HL-60/S4 treated with retinoic acid at 250 ng/mL for 4 days and 3 days (cell line): ENCODE data around the gene GULP1.
"Not testable (repeated sequence)": the region's sequence is repeated elsewhere in the genome, so short reads cannot be mapped to it uniquely, and the experiment has no call there.

ENCODE experiments used
- in situ Hi-C: fragments of 300-500 bp; cut with MboI; formaldehyde crosslinking; loops from 2 replicates; pipeline ENCODE4 v1.7.0; 2022; ENCODE audit warnings: low sequenced_read_pairs

GULP1 gene

DNA sequence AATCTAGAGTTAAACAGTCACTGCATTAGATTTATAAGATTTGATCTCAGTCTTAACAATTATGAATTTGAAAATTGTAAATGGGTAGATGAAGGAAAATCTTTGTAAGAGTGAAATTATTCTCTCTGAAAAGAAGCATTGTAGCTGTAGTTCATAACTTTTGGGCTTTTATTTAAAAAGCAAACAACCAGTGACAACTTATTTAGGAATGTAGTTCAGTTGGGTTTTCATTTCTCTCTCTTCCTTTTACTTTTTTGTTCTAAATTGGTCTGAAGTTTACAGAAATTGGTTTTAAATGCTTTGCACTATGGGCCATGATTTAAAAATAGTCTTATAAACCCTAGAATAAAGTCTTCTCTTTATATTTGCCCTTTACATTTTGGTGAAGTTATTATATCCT lies 296.6 kb downstream of the GULP1 start:
- in situ Hi-C loops = no loop called here

DNA sequence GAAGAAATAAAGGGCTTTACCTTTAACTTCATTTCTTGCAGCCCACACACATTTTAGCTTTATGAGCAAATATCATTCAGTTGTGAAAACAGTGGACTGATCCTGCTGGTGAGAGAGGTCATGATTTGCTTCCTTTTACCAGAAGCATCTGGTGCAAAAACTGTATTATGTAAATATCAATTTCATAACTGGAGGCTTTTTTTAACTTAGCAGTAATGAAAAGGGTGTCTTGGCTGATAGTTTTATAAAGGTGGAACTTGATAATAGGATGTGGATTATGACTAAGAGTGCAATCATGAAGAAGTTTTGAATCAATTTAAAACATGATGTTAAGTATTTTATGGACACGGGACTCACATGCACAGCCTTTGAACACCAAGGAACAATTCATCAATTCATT lies 304.4 kb downstream of the GULP1 start:
- in situ Hi-C loops = no loop called here

GRCh38 chr2:188598551-188598950 lies 306.9 kb downstream of the GULP1 start:
- in situ Hi-C loops = no loop called here

- in situ Hi-C loops = no loop called here
These were observed 307.5 kb downstream of the GULP1 start for GRCh38 chr2:188599140-188599539.

DNA sequence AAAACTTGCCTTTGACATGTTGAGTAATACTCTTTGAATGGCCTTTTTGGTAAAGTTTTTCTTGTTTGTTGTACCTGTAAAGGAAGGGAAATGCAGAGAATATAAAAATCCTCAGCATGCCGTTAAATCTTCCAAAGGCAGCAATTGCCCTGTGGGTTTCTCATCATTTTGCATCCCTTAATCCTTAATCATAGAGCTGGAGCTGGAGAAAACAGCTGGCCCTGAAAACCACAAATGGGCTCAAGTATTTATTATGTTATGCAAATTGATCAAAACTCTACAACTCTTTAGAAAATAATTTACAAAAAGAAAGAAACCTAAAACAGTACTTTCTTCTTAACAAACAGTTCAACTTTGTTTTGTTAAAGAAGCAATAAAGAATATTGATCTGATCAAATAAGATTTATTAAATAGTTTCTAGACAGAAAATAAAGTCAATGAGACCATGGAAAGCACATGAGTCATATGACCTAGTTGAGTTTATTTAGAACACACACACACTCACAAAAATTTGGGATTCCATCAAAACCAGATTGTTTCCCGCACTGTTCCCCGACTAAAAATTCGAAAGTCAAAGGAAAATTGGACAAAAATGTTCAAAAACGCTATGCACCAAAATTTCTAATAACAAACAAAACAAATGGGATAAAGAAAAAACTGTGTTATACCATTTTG lies 309.0 kb downstream of the GULP1 start:
- in situ Hi-C loops = no loop called here

DNA sequence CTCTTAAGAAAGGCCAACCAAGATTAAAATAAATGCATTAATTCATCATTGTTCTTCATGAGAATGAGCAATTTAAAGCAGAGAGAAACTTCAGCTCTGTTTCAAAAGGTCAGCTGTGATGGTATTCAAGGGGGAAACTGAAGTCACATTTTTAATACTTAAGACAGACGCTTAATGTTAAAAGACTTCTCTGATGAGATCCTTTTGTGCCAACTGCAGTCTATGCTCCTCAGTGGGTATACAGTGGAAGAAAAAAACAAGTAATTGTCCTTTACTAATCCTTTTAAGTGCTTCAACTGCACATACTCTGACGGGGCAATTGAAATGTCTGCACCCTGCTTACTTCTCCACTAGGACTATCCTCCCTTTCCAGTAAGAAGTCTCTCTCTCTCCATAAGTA lies 309.7 kb downstream of the GULP1 start:
- in situ Hi-C loops = no loop called here

GRCh38 chr2:188601927-188602326 lies 310.3 kb downstream of the GULP1 start:
- in situ Hi-C loops = no loop called here

DNA sequence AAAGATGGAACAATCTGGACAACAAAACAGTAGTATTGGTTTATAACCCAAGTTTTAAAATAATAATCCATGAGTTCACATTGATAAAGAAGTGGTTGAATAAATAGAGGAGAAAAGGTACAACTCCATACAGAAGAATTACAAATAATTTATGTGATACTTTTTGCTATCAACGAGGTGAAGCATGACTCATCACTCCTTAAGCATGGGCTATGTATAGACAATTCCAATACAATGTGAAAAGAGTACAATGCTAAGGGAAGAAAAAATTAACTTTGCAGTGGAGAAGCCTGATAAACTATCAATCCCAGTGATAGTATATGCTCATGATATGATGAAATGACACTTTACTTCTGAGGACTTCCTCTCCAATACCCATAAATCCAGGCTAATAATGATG lies 312.9 kb downstream of the GULP1 start:
- in situ Hi-C loops = no loop called here

GRCh38 chr2:188605609-188606584 lies 314.2 kb downstream of the GULP1 start:
- in situ Hi-C loops = not testable (repeated sequence)

GRCh38 chr2:188606596-188606995 lies 314.9 kb downstream of the GULP1 start:
- in situ Hi-C loops = not testable (repeated sequence)

DNA sequence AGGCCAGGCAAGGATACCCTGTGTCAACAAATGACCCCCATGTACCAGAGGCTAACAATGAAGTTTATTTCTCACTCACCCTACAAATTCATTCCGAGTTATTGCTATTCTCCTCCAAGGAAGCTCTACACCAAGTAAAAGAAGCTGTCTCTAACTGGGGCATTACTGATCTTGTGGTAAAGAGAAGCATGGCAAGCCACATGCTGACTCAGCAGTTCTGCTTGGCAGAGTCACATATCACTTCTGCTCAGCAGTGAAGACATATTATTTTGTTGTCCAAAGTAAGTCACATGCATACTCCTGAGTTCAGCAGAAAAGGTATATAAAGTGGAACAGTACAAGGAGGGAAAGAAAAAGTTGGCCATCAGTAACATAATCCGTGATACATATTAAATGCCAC lies 315.8 kb downstream of the GULP1 start:
- in situ Hi-C loops = no loop called here

- in situ Hi-C loops = no loop called here
These were observed 317.8 kb downstream of the GULP1 start for GRCh38 chr2:188609321-188610049.

DNA sequence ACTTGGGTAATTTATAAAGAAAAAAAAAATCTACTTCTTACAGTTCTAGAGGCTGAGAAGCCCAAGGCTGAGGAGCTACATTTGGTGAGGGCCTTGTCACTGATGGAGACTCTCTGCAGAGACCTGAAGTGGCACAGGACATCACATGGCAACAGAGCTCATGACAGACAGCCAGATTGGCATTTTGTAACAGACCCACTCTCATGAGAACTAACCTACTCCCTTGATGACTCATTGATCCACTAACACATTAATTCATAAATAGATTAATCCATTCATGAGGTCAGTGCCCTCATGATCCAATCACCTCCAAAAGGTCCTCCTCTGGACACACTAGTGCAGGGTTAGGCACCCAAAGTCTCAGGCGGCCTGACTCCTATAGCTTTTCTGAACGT lies 318.4 kb downstream of the GULP1 start:
- in situ Hi-C loops = no loop called here

- in situ Hi-C loops = no loop called here
These were observed 319.2 kb downstream of the GULP1 start for GRCh38 chr2:188610827-188611226.

- in situ Hi-C loops = no loop called here
These were observed 327.5 kb downstream of the GULP1 start for GRCh38 chr2:188619146-188619545.

GRCh38 chr2:188620916-188621315 lies 329.2 kb downstream of the GULP1 start:
- in situ Hi-C loops = no loop called here

DNA sequence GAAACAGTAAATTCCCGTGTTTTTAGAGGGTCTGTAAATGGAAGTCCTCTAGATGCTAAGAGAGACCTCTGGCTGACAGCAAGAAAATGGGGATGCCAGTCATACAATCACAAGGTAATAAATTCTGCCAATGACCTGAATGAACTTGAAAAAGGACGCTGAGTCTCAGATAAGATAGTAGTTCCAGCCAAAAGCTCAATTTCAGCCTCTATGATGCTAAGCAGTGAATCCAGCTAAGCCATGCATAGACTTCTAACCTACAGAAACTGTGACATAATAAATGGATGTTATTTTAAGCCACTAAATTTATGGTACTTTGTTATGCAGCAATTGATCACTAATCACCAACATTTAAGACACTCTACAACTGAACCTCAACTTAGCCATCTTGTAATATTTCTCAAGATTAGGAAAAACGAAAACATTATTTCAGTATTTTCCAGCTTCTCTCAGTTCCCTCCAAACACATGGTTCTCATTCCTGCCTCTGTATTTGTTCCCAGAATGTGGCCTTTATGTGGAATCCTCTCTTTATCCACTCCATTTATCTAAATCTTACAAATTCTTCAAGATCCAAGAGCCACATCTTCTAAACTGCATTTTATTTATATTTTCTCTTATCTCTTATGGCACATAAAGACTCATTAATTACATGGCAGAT lies 331.1 kb downstream of the GULP1 start:
- in situ Hi-C loops = no loop called here

- in situ Hi-C loops = no loop called here
These were observed 332.4 kb downstream of the GULP1 start for GRCh38 chr2:188623995-188624643.

GRCh38 chr2:188627471-188627870 lies 335.8 kb downstream of the GULP1 start:
- in situ Hi-C loops = no loop called here

- in situ Hi-C loops = no loop called here
These were observed 337.5 kb downstream of the GULP1 start for GRCh38 chr2:188628989-188629752.
